GM18858 (cell line): ENCODE results near the gene ZNF430.
A peak's percentile ranks its signal among the peaks of the same experiment; 100 is the strongest.
"Not testable (repeated sequence)": the region's sequence is repeated elsewhere in the genome, so short reads cannot be mapped to it uniquely, and the experiment has no call there.

Experiments used
- ATAC-seq: cut with Tn5 transposase; IDR thresholded peaks from one replicate; pipeline ENCODE4 v1.9.1; 2021; ENCODE audit not compliant: unreplicated experiment

The ZNF430 gene

GRCh38 chr19:21020298-21021227 lies at the start of gene ZNF430:
Gene ZNF430 (plus strand): TSS chr19:21020657. CDS start chr19:21020801, 144 bp downstream.
- ATAC-seq: peak; percentile 94

- ATAC-seq: not testable (repeated sequence)
Measured at GRCh38 chr19:20992788-20993187, 27.7 kb upstream of the ZNF430 start.

GRCh38 chr19:20999731-21000352 lies 20.6 kb upstream of the ZNF430 start:
- ATAC-seq: peak; percentile 99

- ATAC-seq: not testable (repeated sequence)
Measured at GRCh38 chr19:21021238-21021637, 781 bp downstream of the ZNF430 start.

- ATAC-seq: no peak
Measured at GRCh38 chr19:21022996-21023395, 2.5 kb downstream of the ZNF430 start.

GRCh38 chr19:21023901-21024300 lies 3.4 kb downstream of the ZNF430 start:
- no peak for ATAC-seq

GRCh38 chr19:21028969-21029268 lies 8.5 kb downstream of the ZNF430 start:
- ATAC-seq: no peak

GRCh38 chr19:21045028-21045427 lies 24.6 kb downstream of the ZNF430 start:
- no peak for ATAC-seq

GRCh38 chr19:21046489-21046888 lies 26.0 kb downstream of the ZNF430 start:
- ATAC-seq: no peak

- ATAC-seq: no peak
Measured at GRCh38 chr19:21047716-21048115, 27.3 kb downstream of the ZNF430 start.

GRCh38 chr19:21052902-21053301 lies 32.4 kb downstream of the ZNF430 start:
- ATAC-seq: no peak

GRCh38 chr19:21065336-21065735 lies 44.9 kb downstream of the ZNF430 start:
- ATAC-seq: no peak

- peak; percentile 99 for ATAC-seq
Measured at GRCh38 chr19:21082011-21082975, 61.8 kb downstream of the ZNF430 start, which contains the start of gene ZNF714. Gene ZNF714 (plus strand): TSS chr19:21082203. CDS start chr19:21098269, 16,066 bp downstream.

- no peak for ATAC-seq
Measured at GRCh38 chr19:21084343-21084742, 63.9 kb downstream of the ZNF430 start.

- ATAC-seq: no peak
Measured at GRCh38 chr19:21087871-21088270, 67.4 kb downstream of the ZNF430 start.

- no peak for ATAC-seq
Measured at GRCh38 chr19:21092109-21092508, 71.7 kb downstream of the ZNF430 start.

GRCh38 chr19:21094347-21095025 lies 74.0 kb downstream of the ZNF430 start:
- no peak for ATAC-seq

- ATAC-seq: no peak
Measured at GRCh38 chr19:21098291-21098690, 77.8 kb downstream of the ZNF430 start.

- ATAC-seq: no peak
Measured at GRCh38 chr19:21101521-21102242, 81.2 kb downstream of the ZNF430 start.

GRCh38 chr19:21109116-21109515 lies 88.7 kb downstream of the ZNF430 start:
- no peak for ATAC-seq
